NCI-H187 treated with DMSO at 0.1 percent for 48 hours (cell line): ENCODE data around the gene CDC20.
"Not testable (repeated sequence)": the region's sequence is repeated elsewhere in the genome, so short reads cannot be mapped to it uniquely, and the experiment has no call there.

Source experiments
- DNase-seq: peaks from one replicate; lab custom pipeline; 2025; lab: John Stamatoyannopoulos, UW

The CDC20 gene

GRCh38 chr1:43358121-43358745 lies 548 bp upstream of the CDC20 start:
- no peak for DNase-seq

GRCh38 chr1:43359696-43360095 lies 915 bp downstream of the CDC20 start:
- no peak for DNase-seq

GRCh38 chr1:43360616-43361015 lies 1.8 kb downstream of the CDC20 start:
- no peak for DNase-seq

GRCh38 chr1:43363283-43363934 lies 4.6 kb downstream of the CDC20 start:
- DNase-seq: no peak

GRCh38 chr1:43363935-43364525 lies 5.2 kb downstream of the CDC20 start:
- DNase-seq: no peak

GRCh38 chr1:43365678-43366077 lies 6.9 kb downstream of the CDC20 start:
- DNase-seq: no peak

GRCh38 chr1:43366179-43366578 lies 7.4 kb downstream of the CDC20 start:
- no peak for DNase-seq

- DNase-seq: no peak
Observed at GRCh38 chr1:43366601-43367025, 7.8 kb downstream of the CDC20 start.

GRCh38 chr1:43367026-43367903 lies 8.5 kb downstream of the CDC20 start:
- DNase-seq: no peak

GRCh38 chr1:43367904-43368645 lies 9.3 kb downstream of the CDC20 start, which contains the start of gene ELOVL1:
Gene ELOVL1 (minus strand): TSS chr1:43368011. CDS start chr1:43365609, 2,402 bp downstream.
- peak; percentile 11 for DNase-seq

- DNase-seq: no peak
Observed at GRCh38 chr1:43368646-43369020, 9.9 kb downstream of the CDC20 start.

GRCh38 chr1:43369779-43370178 lies 11.0 kb downstream of the CDC20 start:
- not testable (repeated sequence) for DNase-seq

GRCh38 chr1:43370564-43370963 lies 11.8 kb downstream of the CDC20 start:
- no peak for DNase-seq

GRCh38 chr1:43372172-43372571 lies 13.4 kb downstream of the CDC20 start:
- DNase-seq: no peak

GRCh38 chr1:43373066-43373940 lies 14.5 kb downstream of the CDC20 start:
- DNase-seq: no peak

- no peak for DNase-seq
Observed at GRCh38 chr1:43376723-43377235, 18.0 kb downstream of the CDC20 start.

- no peak for DNase-seq
Observed at GRCh38 chr1:43377831-43378230, 19.1 kb downstream of the CDC20 start.

- DNase-seq: no peak
Observed at GRCh38 chr1:43379476-43379875, 20.7 kb downstream of the CDC20 start.

GRCh38 chr1:43381612-43382011 lies 22.8 kb downstream of the CDC20 start:
- no peak for DNase-seq

- DNase-seq: no peak
Observed at GRCh38 chr1:43382027-43382779, 23.4 kb downstream of the CDC20 start.
